ENCODE measurements around the gene PTPRN2.

DNA sequence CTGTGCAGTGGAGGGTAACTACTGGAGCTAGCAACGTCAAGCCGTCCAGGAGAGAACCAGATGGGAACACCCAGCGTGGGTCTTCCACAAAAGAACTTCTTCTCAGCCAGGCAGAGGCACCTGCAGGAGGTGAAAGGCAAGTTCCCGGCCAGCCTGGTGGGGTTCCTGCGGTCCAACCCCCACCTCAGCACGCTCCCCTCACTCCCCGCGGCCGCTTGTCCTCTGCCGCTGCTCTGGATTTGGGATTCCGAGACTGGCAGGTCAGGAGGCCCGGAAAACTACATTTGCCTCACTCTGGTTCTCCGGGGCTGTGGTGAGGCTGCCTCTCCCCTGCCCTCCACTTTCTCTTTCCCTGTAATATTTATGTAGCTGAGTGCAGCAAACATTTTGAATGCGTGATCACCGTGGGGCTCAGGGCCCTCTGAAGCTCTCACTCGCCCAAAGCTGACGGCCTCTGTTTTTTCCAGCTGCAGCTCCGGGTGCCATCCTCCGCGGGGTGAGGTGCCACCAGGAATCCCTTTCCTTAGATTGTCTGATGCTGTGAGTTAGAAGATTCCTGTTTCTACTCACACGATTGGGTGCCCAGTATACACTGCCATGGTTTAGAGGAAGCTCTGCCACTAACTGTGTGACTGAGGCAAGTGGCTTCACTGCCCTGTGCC, 884.0 kb downstream of the PTPRN2 start:
- TF ChIP-seq, protein P1, sequence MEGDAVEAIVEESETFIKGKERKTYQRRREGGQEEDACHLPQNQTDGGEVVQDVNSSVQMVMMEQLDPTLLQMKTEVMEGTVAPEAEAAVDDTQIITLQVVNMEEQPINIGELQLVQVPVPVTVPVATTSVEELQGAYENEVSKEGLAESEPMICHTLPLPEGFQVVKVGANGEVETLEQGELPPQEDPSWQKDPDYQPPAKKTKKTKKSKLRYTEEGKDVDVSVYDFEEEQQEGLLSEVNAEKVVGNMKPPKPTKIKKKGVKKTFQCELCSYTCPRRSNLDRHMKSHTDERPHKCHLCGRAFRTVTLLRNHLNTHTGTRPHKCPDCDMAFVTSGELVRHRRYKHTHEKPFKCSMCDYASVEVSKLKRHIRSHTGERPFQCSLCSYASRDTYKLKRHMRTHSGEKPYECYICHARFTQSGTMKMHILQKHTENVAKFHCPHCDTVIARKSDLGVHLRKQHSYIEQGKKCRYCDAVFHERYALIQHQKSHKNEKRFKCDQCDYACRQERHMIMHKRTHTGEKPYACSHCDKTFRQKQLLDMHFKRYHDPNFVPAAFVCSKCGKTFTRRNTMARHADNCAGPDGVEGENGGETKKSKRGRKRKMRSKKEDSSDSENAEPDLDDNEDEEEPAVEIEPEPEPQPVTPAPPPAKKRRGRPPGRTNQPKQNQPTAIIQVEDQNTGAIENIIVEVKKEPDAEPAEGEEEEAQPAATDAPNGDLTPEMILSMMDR (IDR thresholded peaks at IDR 0.05): no peak
- TF ChIP-seq EZH2phosphoT487 (IDR thresholded peaks at IDR 0.05; ENCODE audit: borderline replicate concordance, low read depth) (no peak), YY1 (IDR thresholded peaks at IDR 0.05; ENCODE audit: low read depth) (no peak)
